ENCODE results near the gene CPD. TPM values are rescaled to one million over a fixed set of nuclear protein-coding genes. Genes with fewer than 3 reads are reported as not detected.
"Not testable (repeated sequence)": the region's sequence is repeated elsewhere in the genome, so short reads cannot be mapped to it uniquely, and the experiment has no call there.

Gene CPD
- polyA plus RNA-seq, 1 donor: 25.2 TPM

GRCh38 chr17:30429155-30429554, 50.4 kb downstream of the CPD start:
- DNase-seq: peak; percentile 24

DNA sequence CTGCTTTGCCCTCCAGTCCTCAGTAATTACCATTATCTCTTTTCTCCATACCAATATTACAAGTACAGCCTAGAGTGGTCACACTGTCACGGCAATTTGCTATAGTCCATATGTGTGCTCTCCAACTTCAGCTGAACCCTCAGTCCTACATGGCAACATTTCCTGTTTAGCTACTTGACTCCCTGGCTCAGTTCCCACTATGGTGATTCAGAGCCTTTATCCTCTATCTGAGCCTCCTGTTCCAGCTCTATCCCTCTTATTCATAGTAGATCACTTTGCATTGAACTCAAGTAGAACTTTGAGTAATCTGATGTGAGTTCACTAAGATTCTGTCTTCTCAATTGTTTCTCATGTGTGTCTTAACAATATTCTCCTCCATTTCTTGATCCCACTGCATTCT, 54.8 kb downstream of the CPD start:
- no peak for DNase-seq

GRCh38 chr17:30436729-30437128, 58.0 kb downstream of the CPD start:
- no peak for DNase-seq

- no peak for DNase-seq
These were observed 65.0 kb downstream of the CPD start for GRCh38 chr17:30443721-30444120.

GRCh38 chr17:30446640-30447039, 67.9 kb downstream of the CPD start:
- DNase-seq: not testable (repeated sequence)

DNA sequence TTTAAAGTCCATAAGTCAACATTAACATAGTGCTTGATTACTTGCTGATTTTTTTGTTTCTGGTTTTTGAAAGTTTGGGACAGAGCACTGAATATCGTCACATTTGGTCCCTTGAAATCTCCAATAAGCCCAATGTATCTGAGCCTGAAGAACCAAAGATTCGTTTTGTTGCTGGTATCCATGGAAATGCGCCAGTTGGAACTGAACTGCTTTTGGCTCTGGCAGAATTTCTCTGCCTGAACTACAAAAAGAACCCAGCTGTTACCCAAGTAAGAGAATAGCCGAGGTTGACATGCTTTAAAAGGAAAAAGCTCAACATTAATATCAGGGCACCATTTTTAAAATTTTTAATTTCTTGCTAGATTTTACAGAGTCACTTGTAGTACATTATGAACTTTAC, 70.8 kb downstream of the CPD start:
- DNase-seq: peak; percentile 25

GRCh38 chr17:30450125-30451027, 71.6 kb downstream of the CPD start:
- DNase-seq: no peak

GRCh38 chr17:30454635-30455034, 75.9 kb downstream of the CPD start:
- no peak for DNase-seq

DNA sequence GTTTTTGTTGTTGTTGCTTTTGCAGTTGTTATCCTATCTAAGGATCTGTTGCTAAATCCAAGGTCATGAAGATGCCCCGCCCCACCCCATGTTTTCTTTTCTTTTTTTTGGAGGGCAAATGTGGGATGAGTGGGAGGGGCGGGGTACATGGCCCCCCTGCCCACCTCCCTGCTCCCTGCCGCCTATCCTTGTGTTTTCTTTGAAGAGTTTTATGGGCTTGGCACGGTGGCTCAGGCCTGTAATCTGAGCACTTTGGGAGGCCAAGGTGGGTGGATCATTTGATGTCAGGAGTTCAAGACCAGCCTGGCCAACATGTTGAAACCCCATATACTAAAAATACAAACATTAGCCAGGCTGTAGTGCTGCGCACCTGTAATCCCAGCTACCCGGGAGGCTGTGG, 79.6 kb downstream of the CPD start:
- DNase-seq: no peak

GRCh38 chr17:30458797-30459413, 80.2 kb downstream of the CPD start:
- DNase-seq: not testable (repeated sequence)

- DNase-seq: no peak
These were observed 89.7 kb downstream of the CPD start for GRCh38 chr17:30468465-30468864.

DNA sequence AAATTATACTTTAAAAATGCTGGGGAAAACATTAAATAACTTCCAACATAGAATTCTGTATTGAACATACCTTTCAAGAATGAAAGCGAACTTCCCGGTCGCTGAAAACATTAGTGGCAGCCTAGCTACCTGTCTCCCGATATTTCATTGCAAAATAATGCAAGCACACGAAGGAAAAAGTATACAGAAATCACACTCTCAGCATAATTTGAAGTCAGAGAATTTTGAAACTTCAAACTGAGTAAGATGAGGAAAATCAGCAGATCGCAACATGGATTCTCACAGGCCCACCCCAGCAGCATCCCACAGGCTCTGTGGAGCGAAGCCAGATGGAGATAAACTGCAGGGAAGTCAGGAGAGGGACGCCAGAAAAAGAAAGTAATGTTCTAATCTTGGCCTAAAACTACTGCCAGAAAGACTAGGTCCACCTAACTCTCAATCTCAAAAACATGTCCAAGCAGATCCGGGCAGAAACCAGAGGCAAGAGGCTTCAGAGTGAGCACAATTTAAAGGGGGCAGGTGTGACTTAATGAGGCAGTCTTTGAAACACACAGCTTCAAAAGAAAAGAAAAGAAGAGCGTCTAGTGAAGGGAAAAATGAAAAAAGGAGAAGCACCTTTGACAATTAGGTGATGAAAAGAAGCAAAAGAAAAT, 93.6 kb downstream of the CPD start:
- DNase-seq: no peak

GRCh38 chr17:30475206-30475605, 96.5 kb downstream of the CPD start:
- no peak for DNase-seq

DNA sequence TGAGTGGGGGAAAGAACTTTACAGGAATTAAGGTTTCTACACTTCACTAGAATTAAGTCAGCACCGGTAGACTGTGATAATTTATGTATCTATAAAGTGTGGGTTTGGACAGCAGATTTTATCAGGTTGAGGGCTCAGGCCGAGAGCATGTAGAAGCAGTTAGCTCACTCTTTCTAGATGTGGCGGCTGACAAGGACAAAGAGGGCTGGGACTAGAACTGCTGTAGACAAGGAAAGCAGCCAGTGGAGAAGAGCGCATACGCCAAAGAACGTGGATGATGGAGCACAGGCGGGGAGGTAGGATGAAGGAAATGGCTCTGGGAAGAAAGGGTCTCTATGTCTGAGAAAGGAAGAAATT, 98.0 kb downstream of the CPD start:
- DNase-seq: no peak

GRCh38 chr17:30477083-30477773, 98.5 kb downstream of the CPD start, which contains the start of gene GOSR1:
TSS of gene GOSR1 (plus strand) at chr17:30477408. CDS start at chr17:30477434, 26 bp downstream.
- DNase-seq: peak; percentile 95

DNA sequence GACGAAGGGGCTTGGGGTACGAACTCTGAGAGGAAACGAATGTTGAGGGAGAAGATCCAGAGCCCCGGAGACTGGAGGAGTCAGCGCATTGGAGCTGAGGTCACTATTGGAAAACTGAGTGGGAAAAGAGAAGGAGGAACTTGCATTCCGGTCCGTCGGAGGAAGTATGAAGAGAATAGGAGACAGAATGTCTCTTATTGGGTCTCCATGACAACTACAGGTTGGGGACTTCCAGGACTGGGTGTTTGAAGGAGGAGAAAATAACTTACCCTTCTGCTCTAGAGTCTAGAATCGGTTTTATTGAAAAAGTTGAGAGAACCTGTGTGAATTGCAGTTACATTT, 99.0 kb downstream of the CPD start:
- DNase-seq: no peak

DNA sequence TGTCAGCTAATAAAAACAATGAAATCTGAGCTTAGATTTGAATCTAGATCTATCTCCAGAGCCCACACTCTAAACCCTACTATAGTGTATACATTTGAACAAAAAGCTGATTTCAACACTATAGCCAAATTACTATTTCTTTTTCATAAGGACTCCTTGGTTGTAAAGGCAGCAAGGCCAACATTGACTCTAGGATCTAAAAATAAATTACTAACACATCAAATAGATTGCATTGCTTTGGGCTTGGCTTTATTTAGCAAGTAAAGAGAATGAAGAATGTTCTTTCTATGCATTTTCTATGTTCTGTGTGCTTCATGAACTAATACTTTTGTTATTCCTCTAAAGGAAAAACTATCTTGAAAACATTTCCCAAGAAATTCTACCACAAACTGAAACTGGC, 103.8 kb downstream of the CPD start:
- DNase-seq: no peak

- no peak for DNase-seq
These were observed 104.4 kb downstream of the CPD start for GRCh38 chr17:30483159-30483558.

DNA sequence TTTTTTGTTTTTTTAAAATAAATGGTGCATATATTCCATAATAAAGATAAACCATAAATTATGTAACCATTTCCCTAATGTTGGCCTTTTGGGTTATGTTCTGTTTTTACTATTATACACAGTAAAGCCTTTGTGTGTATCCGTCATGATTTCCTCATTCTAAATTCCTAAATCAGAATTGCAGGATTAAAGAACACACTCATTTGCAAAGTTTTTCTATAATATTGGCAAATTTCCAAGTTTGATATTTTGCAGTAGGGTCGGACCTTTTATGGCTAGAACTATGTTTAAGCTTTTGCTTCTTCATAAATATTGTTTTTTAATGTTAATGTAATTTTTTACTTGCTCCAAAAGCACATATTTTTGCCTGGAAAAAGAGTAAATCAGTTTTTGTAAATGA, 115.1 kb downstream of the CPD start:
- no peak for DNase-seq

DNA sequence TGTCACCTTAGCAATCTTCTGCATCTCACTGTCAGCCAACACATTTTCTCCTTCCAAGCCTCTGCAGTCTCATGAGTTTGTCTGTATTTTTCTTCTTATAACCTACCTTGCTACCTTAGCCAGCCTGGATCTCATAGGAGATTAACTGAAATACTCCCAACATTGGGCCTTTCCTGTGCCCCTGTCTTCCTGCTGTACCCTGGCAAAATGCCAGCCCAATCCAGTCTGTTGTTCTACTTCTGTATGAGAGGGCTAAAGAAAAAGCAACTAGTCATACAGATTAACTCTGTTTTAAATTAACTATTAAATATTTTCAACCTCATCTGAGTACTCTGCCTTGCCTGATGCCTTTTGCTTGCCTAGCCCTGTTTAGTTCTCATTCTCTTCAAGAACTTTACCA, 116.9 kb downstream of the CPD start:
- DNase-seq: no peak

DNA sequence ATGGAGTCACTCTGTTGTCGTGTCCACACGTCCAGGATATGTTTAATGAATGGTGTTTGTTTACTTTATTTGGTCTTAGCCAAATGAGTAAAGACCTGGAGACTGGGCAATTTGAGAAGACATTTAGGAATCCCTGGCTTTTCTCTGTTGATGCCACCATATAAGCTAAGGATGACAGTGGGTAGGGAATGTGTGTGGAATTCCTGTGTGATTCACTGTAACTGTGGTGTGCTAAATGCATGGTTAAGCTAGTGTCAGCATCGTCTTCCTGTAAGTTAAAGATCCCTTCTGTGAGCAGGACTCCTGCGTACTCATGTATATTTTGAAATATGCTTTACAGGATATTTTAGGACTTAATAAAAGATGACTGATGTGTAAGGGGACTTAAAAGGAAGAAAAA, 124.8 kb downstream of the CPD start:
- DNase-seq: no peak

DNA sequence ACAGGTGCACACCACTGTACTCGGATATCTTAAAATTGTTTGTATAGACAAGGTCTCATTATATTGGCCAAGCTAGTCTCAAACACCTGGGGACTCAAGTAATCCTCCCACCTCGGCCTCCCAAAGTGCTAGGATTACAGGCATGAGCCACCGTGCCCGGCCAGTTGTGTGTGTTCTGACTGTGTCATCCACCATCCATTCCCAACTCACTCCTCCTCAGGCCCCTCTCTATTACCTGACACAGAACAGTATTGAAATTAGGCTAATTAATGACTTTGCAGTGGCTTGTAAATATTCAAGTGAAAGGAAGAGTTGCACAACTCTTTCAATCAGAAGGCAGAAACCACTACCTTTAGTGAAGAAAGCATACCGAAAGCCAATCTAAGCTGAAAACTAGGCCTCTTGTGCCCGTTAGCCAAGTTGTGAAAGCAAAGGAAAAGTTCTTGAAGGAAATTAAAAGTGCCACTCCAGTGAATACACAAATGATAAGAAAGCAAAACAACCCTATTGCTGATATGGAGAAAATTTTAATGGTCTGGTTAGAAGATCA, 127.2 kb downstream of the CPD start:
- no peak for DNase-seq

DNA sequence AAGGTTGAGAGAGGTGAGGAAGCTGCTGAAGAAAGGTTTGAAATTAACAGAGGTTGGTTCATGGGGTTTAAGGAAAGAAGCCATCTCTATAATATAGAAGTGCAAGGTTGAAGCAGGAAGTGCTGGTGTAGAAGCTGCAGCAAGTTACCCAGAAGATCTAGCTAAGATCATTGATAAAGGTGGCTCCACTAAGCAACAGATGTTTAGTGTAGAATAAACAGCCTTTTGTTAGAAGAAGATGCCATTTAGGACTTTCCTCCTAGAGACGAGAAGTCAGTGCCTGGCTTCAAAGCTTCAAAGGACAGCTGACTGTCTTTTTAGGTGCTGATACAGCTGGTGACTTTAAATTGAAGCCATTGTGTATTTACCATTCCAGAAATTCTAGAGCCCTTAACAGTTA, 127.8 kb downstream of the CPD start:
- DNase-seq: no peak

Data from hindlimb muscle (tissue), 1 donor.